Thoracic aorta (tissue), 2 donors: ENCODE results near the gene SLC7A14. TPM values are rescaled to one million over a fixed set of nuclear protein-coding genes. Genes with fewer than 3 reads are reported as not detected.

Experiments
- ATAC-seq: fragments of 150-250 bp; one replicate; pipeline ENCODE4 v1.8.0; 2017; ENCODE audit warnings: low read depth; ENCODE audit not compliant: insufficient number of reproducible peaks, low FRiP score
- DNase-seq: peaks from one replicate; pipeline ENCODE4 v3.0.0-alpha.2; 2020; ENCODE audit warnings: low spot score
- H3K27ac ChIP-seq, 2 donors: fragments of 200-600 bp; sonication (generic); 1 replicate in 1 of 2; 2 replicates in 1 of 2; pipeline ENCODE4 v1.5.1; 2016; ENCODE audit warnings: mild to moderate bottlenecking in 2 of 2, moderate library complexity in 2 of 2
- H3K27me3 ChIP-seq: fragments of 200-600 bp; sonication (generic); replicated peaks from 2 replicates; pipeline ENCODE4 v1.6.0; 2016; ENCODE audit warnings: mild to moderate bottlenecking; ENCODE audit not compliant: insufficient read depth
- H3K36me3 ChIP-seq: fragments of 200-600 bp; sonication (generic); one replicate; pipeline ENCODE4 v1.5.1; 2016
- H3K4me1 ChIP-seq, 2 donors: fragments of 200-600 bp; sonication (generic); 1 replicate in 1 of 2; 2 replicates in 1 of 2; pipeline versions ENCODE4 v1.5.1 to v1.6.0; 2016; ENCODE audit warnings: low read depth in 2 of 2, mild to moderate bottlenecking in 1 of 2; ENCODE audit not compliant: control insufficient read depth in 1 of 2
- H3K4me3 ChIP-seq: fragments of 200-600 bp; sonication (generic); 2 replicates; pipeline ENCODE4 v1.5.1; 2016; ENCODE audit warnings: mild to moderate bottlenecking
- H3K9me3 ChIP-seq: fragments of 200-600 bp; sonication (generic); 2 replicates; pipeline ENCODE4 v1.5.1; 2016
- CTCF ChIP-seq: fragments of 200-600 bp; sonication (generic); IDR thresholded peaks from one replicate; pipeline ENCODE4 v1.5.1; 2019; ENCODE audit warnings: antibody characterized with exemption
- total RNA-seq, 2 donors: library from RNA; depleted of rRNA; stranded (reverse); fragments of >200 nt; gene quantifications; one replicate each; pipeline versions ENCODE4 v1.1.0 to v1.2.3, GENCODE V29; 2016

SLC7A14 gene
- total RNA-seq, 2 donors from 2014 or later, result not detected

GRCh38 chr3:170563712-170564423, 22.0 kb downstream of the SLC7A14 start:
- no peak for ATAC-seq
- TF ChIP-seq CTCF, result no peak
- Histone ChIP-seq H3K4me3 (peak overlapping the region; percentile 13), H3K9me3 (no peaks in the 10 kb centered on the region), H3K36me3 (no peaks in the 10 kb centered on the region), H3K27ac (no peak overlapping the region), H3K4me1 (peaks cover 0 to 2% of the 10 kb centered on the region in 2 donors), H3K27me3 (no peaks in the 10 kb centered on the region)
- DNase-seq, result no peak

GRCh38 chr3:170562080-170562479, 23.8 kb downstream of the SLC7A14 start:
- no peak for ATAC-seq
- no peak for TF ChIP-seq CTCF

DNA sequence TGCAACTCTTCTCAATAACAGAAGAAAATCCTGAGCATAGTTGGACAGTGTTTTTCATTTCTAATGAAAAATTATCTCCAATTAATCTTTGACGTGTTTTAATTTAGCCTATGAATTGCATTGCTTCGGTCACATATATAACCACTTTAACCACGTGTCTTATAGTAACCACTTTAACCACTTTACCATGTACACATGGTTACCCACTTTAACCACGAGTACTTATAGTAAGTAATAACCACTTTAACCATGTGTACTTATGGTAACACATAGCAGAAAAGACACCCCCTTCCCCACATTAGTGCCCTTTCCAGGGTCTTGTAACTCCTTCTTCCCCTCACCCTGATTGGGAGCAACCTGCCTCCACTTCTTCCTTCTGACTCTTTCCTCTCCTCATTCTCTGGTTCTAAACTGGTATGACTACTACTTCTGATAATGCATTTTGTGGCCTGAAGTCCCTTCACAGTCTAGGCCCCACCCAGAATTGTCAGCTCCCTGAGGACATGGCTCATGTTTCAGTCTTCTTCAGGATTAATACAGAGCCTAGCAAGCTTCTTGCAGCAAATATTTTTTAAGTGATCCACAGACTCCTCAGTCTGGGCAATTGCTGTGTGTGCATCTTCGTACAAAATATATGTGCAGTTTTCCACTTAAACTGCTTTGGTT, 25.0 kb downstream of the SLC7A14 start:
- Histone ChIP-seq H3K27ac (no peak overlapping the region), H3K36me3 (no peaks in the 10 kb centered on the region), H3K9me3 (no peaks in the 10 kb centered on the region), H3K4me3 (no peak overlapping the region), H3K27me3 (no peaks in the 10 kb centered on the region), H3K4me1 (peaks cover 0 to 2% of the 10 kb centered on the region in 2 donors)
- no peak for ATAC-seq
- DNase-seq, result no peak
- TF ChIP-seq CTCF, result no peak

More at GRCh38 chr3:170562080-170562479, 23.8 kb downstream of the SLC7A14 start:
- H3K4me1 ChIP-seq, result peaks cover 0 to 2% of the 10 kb centered on the region in 2 donors
- H3K27me3 ChIP-seq, result no peaks in the 10 kb centered on the region
- DNase-seq, result no peak
- no peaks in the 10 kb centered on the region for H3K36me3 ChIP-seq
- H3K9me3 ChIP-seq, result no peaks in the 10 kb centered on the region
- H3K4me3 ChIP-seq, result no peak overlapping the region
- no peak overlapping the region for H3K27ac ChIP-seq

- ATAC-seq (no peak), DNase-seq (no peak)
- no peak overlapping the region for H3K27ac ChIP-seq
- no peak for TF ChIP-seq CTCF
- H3K36me3 ChIP-seq, result no peaks in the 10 kb centered on the region
- peaks cover 0 to 2% of the 10 kb centered on the region in 2 donors for H3K4me1 ChIP-seq
- H3K4me3 ChIP-seq, result no peak overlapping the region
- H3K27me3 ChIP-seq, result no peaks in the 10 kb centered on the region
- H3K9me3 ChIP-seq, result no peaks in the 10 kb centered on the region
These were observed 25.6 kb downstream of the SLC7A14 start for GRCh38 chr3:170560296-170560695.

DNA sequence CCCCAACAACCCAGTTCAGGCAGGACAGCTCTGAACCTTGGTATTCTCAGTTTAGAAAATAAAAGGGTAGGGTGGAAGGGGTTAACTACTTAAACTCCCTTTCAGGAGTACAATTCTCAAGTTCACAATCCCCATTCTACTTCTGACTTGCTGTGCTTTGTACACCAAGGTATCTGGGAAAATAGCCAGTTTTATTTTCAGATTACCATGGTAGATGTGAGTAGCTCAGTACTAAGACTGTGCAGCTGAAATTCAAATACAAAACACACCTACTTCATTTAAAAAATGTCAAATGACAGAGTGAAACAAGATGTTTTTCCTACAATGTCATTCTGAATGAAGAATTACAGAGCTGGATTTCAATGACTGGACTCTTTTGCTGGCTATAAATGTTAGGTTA, 27.4 kb downstream of the SLC7A14 start:
- H3K4me1 ChIP-seq, result no peaks in the 10 kb centered on the region
- no peak overlapping the region for H3K4me3 ChIP-seq
- TF ChIP-seq CTCF, result no peak
- DNase-seq (no peak), ATAC-seq (no peak)
- H3K27me3 ChIP-seq, result no peaks in the 10 kb centered on the region
- H3K27ac ChIP-seq, result no peak overlapping the region
- H3K9me3 ChIP-seq, result no peaks in the 10 kb centered on the region
- no peaks in the 10 kb centered on the region for H3K36me3 ChIP-seq
